A549 (cell line): ENCODE measurements around the gene NAXD. TPM values are rescaled to one million over a fixed set of nuclear protein-coding genes. Genes with fewer than 3 reads are reported as not detected.

Experiments used
- ATAC-seq, 2 experiments: fragments of 200-7000 bp in 1 of 2; fragments of >200 bp in 1 of 2; cut with Nextera tagmentation in 1 of 2; cut with Tn5 transposase in 1 of 2; 3 replicates each; pipeline versions ENCODE4 v1.8.0 to v1.9.1; 2018 to 2020; ENCODE audit warnings: mild to moderate bottlenecking in 1 of 2, moderate library complexity in 1 of 2
- CTCF ChIA-PET: fragments of 300-600 bp; sonication (Branson Sonifier 250); formaldehyde crosslinking; extraction: SDS; loops from one replicate; lab custom pipeline; 2021; ENCODE audit warnings: antibody characterized with exemption, inconsistent platforms; lab: Yijun Ruan, JAX
- POLR2A ChIA-PET: fragments of 350-600 bp; formaldehyde crosslinking; extraction: SDS; loops from one replicate; lab custom pipeline; 2021; ENCODE audit warnings: antibody characterized with exemption, inconsistent platforms; lab: Yijun Ruan, JAX
- DNase-seq, 2 experiments: peaks; one replicate each; pipeline versions ENCODE4 v3.0.0 to v3.0.0-alpha.2; 2011 to 2016; ENCODE audit warnings: low read depth in 1 of 2, low spot score in 1 of 2
- FAIRE-seq: peaks from 2 replicates; lab custom pipeline; 2011; peaks lifted over from hg19 to GRCh38; lab: Jason Lieb, UNC
- H3K27ac ChIP-seq, 2 experiments: fragments of >200 bp; sonication (Bioruptor Twin); formaldehyde crosslinking; 3 replicates each; pipeline ENCODE4 v1.5.1; 2016 to 2017
- H3K4me1 ChIP-seq: fragments of >200 bp; sonication (Bioruptor Twin); formaldehyde crosslinking; 3 replicates; pipeline ENCODE4 v1.6.1; 2016
- H3K4me2 ChIP-seq: fragments of >200 bp; sonication (Bioruptor Twin); formaldehyde crosslinking; 3 replicates; pipeline ENCODE4 v1.6.1; 2016
- H3K4me3 ChIP-seq: fragments of >200 bp; sonication (Bioruptor Twin); formaldehyde crosslinking; 3 replicates; pipeline ENCODE4 v1.5.1; 2016
- H3K9me3 ChIP-seq: fragments of >200 bp; sonication (Bioruptor Twin); formaldehyde crosslinking; 3 replicates; pipeline ENCODE4 v1.6.1; 2016
- BCL3 ChIP-seq: fragments of >200 bp; sonication (Bioruptor Twin); formaldehyde crosslinking; IDR thresholded peaks from 3 replicates; pipeline ENCODE4 v1.6.1; 2016
- BHLHE40 ChIP-seq: IDR thresholded peaks from 2 replicates; pipeline ENCODE4 v1.6.1; 2012; ENCODE audit warnings: low read depth, low read length, inconsistent platforms
- CBX2 ChIP-seq: fragments of 200-600 bp; sonication (generic); IDR thresholded peaks from 2 replicates; pipeline ENCODE4 v1.6.1; 2016; ENCODE audit warnings: low read depth, mild to moderate bottlenecking, borderline replicate concordance
- CBX8 ChIP-seq: fragments of 200-600 bp; sonication (generic); IDR thresholded peaks from 2 replicates; pipeline ENCODE4 v1.6.1; 2016
- ESRRA ChIP-seq: fragments of 150-350 bp; IDR thresholded peaks from 2 replicates; pipeline ENCODE4 v1.6.1; 2014; ENCODE audit warnings: mild to moderate bottlenecking, low read length, borderline replicate concordance
- FOSL2 ChIP-seq, 2 experiments: fragments of 450-650 bp in 1 of 2; fragments of >200 bp in 1 of 2; sonication (Bioruptor Twin) in 1 of 2; formaldehyde crosslinking; IDR thresholded peaks; 2 replicates each; pipeline versions ENCODE4 v1.5.0 to v1.6.1; 2016 to 2020; ENCODE audit warnings: mild to moderate bottlenecking in 1 of 2, moderate library complexity in 1 of 2
- FOXS1 ChIP-seq: fragments of 250-450 bp; sonication (Bioruptor Pico); IDR thresholded peaks from 2 replicates; pipeline ENCODE4 v1.5.0; 2020; ENCODE audit warnings: mild to moderate bottlenecking, moderate library complexity
- HDAC2 ChIP-seq: fragments of 200-600 bp; sonication (generic); IDR thresholded peaks from 2 replicates; pipeline ENCODE4 v1.6.1; 2016
- HOXA7 ChIP-seq: fragments of 250-450 bp; sonication (Bioruptor Pico); IDR thresholded peaks from 2 replicates; pipeline ENCODE4 v1.5.0; 2020; ENCODE audit warnings: mild to moderate bottlenecking, moderate library complexity
- HOXB5 ChIP-seq: fragments of 250-450 bp; sonication (Bioruptor Pico); IDR thresholded peaks from 2 replicates; pipeline ENCODE4 v1.5.0; 2020; ENCODE audit warnings: mild to moderate bottlenecking, moderate library complexity
- KDM1A ChIP-seq: fragments of 200-600 bp; sonication (generic); IDR thresholded peaks from 2 replicates; pipeline ENCODE4 v1.6.1; 2016; ENCODE audit warnings: low read depth, mild to moderate bottlenecking
- MYC ChIP-seq: IDR thresholded peaks from 2 replicates; pipeline ENCODE4 v1.6.1; 2012; ENCODE audit warnings: mild to moderate bottlenecking, inconsistent platforms, low read length, improper control_type of control experiment, borderline replicate concordance
- NR3C1 ChIP-seq: fragments of >200 bp; sonication (Bioruptor Twin); formaldehyde crosslinking; IDR thresholded peaks from 3 replicates; pipeline ENCODE4 v1.6.1; 2017
- PBX3 ChIP-seq: IDR thresholded peaks from 2 replicates; pipeline ENCODE4 v1.6.1; 2012
- PHF8 ChIP-seq: fragments of 200-600 bp; sonication (generic); IDR thresholded peaks from 2 replicates; pipeline ENCODE4 v1.6.1; 2016; ENCODE audit warnings: low read depth, mild to moderate bottlenecking, antibody characterized with exemption, moderate library complexity, borderline replicate concordance
- RARB ChIP-seq: fragments of 250-450 bp; sonication (Bioruptor Pico); IDR thresholded peaks from 2 replicates; pipeline ENCODE4 v1.8.0; 2021; ENCODE audit warnings: mild to moderate bottlenecking, moderate library complexity
- RCOR1 ChIP-seq: fragments of 150-350 bp; IDR thresholded peaks from 2 replicates; pipeline ENCODE4 v1.6.1; 2014; ENCODE audit warnings: antibody characterized with exemption, low read length, low read depth
- TFCP2L1 ChIP-seq: fragments of 250-450 bp; sonication (Bioruptor Pico); IDR thresholded peaks from 2 replicates; pipeline ENCODE4 v1.5.0; 2021; ENCODE audit warnings: mild to moderate bottlenecking
- ZSCAN20 ChIP-seq: fragments of 250-450 bp; sonication (Bioruptor Pico); IDR thresholded peaks from 2 replicates; pipeline ENCODE4 v1.8.0; 2022; ENCODE audit warnings: mild to moderate bottlenecking, moderate library complexity
- WGBS: methylation state at CpG from one replicate; pipeline ENCODE4 v1.1.6; 2017; ENCODE audit errors: missing lambda C conversion rate; 5-methylcytosine and 5-hydroxymethylcytosine counted together
- polyA plus RNA-seq, 4 experiments: library from polyadenylated mRNA; depleted of rRNA in 3 of 4; stranded (reverse); fragments of >200 nt; fragmentation: RNase III in 1 of 4; extraction: RNeasy Plus Mini Kit Qiagen cat#74134 plus additional on column Dnase treatment in 1 of 4; gene quantifications; 2 replicates in 3 of 4; 3 replicates in 1 of 4; pipeline ENCODE4 v1.2.3, GENCODE V29; 2011 to 2017
- TF ChIP-seq, protein P1 (sequence below): fragments of 200-600 bp; sonication (generic); IDR thresholded peaks from 2 replicates; pipeline ENCODE4 v1.6.1; 2016; ENCODE audit warnings: antibody characterized with exemption, mild to moderate bottlenecking, moderate library complexity

NAXD gene
- polyA plus RNA-seq, 2 of the 4 experiments (the other 2 are of a cell fraction): 14.2 to 19.0 TPM

DNA sequence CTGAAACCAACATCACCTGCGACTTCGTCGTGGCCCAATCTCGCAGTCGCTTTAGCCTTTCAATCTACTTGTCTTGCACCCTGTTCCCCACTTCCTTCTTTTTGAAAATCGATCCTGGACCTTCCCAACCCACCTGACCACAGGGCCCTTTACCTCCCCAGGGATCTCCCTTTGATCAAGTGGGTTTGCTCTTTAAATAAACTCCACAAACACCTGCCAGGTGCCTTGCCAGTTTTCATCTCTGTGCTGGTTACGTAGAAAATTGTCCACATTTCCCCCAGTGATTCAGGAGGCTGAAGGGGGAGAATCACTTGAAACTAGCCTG, 39.3 kb upstream of the NAXD start (continued):
- TF ChIP-seq, protein P1, sequence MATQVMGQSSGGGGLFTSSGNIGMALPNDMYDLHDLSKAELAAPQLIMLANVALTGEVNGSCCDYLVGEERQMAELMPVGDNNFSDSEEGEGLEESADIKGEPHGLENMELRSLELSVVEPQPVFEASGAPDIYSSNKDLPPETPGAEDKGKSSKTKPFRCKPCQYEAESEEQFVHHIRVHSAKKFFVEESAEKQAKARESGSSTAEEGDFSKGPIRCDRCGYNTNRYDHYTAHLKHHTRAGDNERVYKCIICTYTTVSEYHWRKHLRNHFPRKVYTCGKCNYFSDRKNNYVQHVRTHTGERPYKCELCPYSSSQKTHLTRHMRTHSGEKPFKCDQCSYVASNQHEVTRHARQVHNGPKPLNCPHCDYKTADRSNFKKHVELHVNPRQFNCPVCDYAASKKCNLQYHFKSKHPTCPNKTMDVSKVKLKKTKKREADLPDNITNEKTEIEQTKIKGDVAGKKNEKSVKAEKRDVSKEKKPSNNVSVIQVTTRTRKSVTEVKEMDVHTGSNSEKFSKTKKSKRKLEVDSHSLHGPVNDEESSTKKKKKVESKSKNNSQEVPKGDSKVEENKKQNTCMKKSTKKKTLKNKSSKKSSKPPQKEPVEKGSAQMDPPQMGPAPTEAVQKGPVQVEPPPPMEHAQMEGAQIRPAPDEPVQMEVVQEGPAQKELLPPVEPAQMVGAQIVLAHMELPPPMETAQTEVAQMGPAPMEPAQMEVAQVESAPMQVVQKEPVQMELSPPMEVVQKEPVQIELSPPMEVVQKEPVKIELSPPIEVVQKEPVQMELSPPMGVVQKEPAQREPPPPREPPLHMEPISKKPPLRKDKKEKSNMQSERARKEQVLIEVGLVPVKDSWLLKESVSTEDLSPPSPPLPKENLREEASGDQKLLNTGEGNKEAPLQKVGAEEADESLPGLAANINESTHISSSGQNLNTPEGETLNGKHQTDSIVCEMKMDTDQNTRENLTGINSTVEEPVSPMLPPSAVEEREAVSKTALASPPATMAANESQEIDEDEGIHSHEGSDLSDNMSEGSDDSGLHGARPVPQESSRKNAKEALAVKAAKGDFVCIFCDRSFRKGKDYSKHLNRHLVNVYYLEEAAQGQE: no peak

DNA sequence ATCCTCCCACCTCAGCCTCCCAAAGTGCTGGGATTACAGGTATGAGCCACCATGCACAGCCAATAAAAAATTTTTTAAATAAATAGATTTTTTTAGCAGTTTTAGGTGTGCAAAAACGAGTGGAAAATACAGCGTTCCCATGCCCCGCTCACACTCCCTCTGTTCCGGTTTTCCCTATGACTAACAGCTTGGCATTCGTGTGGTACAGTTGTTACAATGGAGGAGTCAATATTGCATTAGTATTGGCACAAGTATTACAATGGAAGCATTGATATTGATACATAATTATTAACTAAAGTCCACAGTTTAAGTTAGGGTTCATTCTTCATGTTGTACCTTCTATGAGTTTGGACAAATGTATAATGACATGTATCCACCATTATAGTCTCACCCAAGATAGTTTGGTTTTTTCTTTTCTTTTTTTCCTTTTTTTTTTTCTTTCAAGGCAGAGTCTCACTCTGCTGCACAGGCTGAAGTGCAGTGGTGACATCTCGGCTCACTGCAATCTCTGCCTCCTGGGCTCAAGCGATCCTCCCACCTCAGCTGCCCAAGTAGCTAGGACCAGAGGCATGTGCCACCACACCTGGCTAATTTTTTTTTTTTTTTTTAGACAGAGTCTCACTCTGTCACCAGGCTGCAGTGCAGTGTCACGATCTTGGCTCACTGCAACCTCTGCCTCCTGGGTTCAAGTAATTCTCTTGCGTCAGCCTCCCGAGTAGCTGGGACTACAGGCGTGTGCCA, 38.4 kb upstream of the NAXD start:
- TF ChIP-seq HDAC2 (no peak), TFCP2L1 (CRISPR knock-in tag) (no peak), FOSL2 (IDR thresholded peaks at IDR 0.05) (no peak), FOSL2 (CRISPR knock-in tag; IDR thresholded peaks at IDR 0.05) (no peak), RARB (CRISPR knock-in tag) (no peak), HOXB5 (CRISPR knock-in tag) (no peak)
- no peak overlapping the region for H3K4me3 ChIP-seq
- 77% methylated on average over 11 of the region's 11 CpGs for WGBS
- no peaks in the 10 kb centered on the region for H3K9me3 ChIP-seq
- no peak for ATAC-seq
- DNase-seq: no peak
- ChIA-PET POLR2A (no interaction called here), CTCF (interaction anchor here (0.6 kb wide), 1 partner anchor 19 kb away, joined by 3 read pairs; no protein-coding TSS in a partner anchor)
- H3K4me1 ChIP-seq: peaks cover 6% of the 10 kb centered on the region; the same call in 1 of the 3 replicates
- no peak overlapping the region for H3K4me2 ChIP-seq
- no peak for FAIRE-seq
- H3K27ac ChIP-seq: no peak overlapping the region

DNA sequence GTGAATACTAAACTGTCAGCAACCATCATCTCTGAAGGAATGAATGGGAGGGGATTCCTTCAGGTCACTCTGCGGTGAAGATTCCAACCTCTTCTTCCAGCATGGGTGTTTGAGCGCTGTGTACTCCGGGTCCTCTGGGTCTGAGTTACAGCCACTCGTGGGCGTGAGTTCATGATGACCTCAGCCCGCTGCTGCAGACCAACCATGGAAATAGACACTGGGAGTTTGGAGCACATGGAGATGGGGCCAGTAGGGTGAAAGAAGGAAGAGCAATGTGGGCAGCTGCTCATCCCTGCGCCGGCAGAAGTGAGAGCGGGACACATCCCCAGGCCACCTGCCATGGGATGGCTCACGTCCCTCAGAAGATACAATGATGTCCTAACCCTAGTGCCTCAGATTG, 37.0 kb upstream of the NAXD start:
- CTCF ChIA-PET: interaction anchor here (2.1 kb wide), 1 partner anchor 10 kb away, joined by 4 read pairs; no protein-coding TSS in a partner anchor
- Histone ChIP-seq H3K9me3 (no peaks in the 10 kb centered on the region), H3K27ac (no peak overlapping the region), H3K4me1 (peaks cover 6% of the 10 kb centered on the region; the same call in 1 of the 3 replicates), H3K4me3 (no peak overlapping the region), H3K4me2 (no peak overlapping the region)
- no peak for DNase-seq
- 81% methylated on average over 10 of the region's 10 CpGs for WGBS
- ATAC-seq: no peak
- FAIRE-seq: no peak
- POLR2A ChIA-PET: no interaction called here
- TF ChIP-seq PHF8: no peak

DNA sequence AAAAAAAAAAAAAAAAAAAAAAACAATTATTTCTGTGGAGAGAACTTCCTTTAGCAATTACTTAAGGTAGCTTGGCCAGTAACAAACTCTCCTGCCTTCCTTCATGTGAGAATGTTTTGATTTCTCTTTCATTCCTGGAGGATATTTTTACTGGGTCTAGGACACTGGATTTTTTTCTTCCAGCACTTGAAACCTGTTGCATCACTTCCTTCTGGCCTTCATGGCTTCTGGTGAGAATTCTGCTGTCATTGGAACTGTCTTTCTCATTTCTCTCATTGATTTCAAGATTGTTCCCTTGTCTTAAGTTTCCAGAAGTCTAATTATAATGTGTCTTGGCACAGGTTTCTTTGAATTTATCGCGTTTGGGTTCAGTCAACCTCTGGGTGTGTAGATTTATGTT, 34.5 kb upstream of the NAXD start:
- Histone ChIP-seq H3K27ac (no peak overlapping the region), H3K4me3 (no peak overlapping the region), H3K4me2 (no peak overlapping the region), H3K9me3 (no peaks in the 10 kb centered on the region), H3K4me1 (peaks cover under 1% of the 10 kb centered on the region; the same call in 1 of the 3 replicates)
- 71% methylated on average over 2 of the region's 2 CpGs for WGBS
- CTCF ChIA-PET: no interaction called here
- no peak for FAIRE-seq
- DNase-seq: no peak
- POLR2A ChIA-PET: no interaction called here
- TF ChIP-seq FOXS1 (CRISPR knock-in tag) (no peak), ZSCAN20 (CRISPR knock-in tag) (no peak), HOXA7 (CRISPR knock-in tag) (no peak), BCL3 (no peak), MYC (no peak), TFCP2L1 (CRISPR knock-in tag) (no peak), BHLHE40 (no peak), CBX2 (no peak), CBX8 (no peak), ESRRA (no peak), NR3C1 (no peak), KDM1A (no peak), PBX3 (no peak), RCOR1 (no peak)
- ATAC-seq: no peak
